ENCODE measurements around the gene APMAP.

Gene APMAP

GRCh38 chr20:24954151-24954550 lies 38.4 kb downstream of the APMAP start:
- DNase-seq (ENCODE audit: low spot score) = peak; percentile 46
- H3K4me3 ChIP-seq (ENCODE audit: severe bottlenecking) = no peak overlapping the region
- no peaks in the 10 kb centered on the region for H3K27me3 ChIP-seq (ENCODE audit: insufficient read depth, poor library complexity, severe bottlenecking)
- H3K27ac ChIP-seq (ENCODE audit: poor library complexity, severe bottlenecking) = no peak overlapping the region
- H3K9me3 ChIP-seq (ENCODE audit: severe bottlenecking) = no peaks in the 10 kb centered on the region
- no peaks in the 10 kb centered on the region; the same call in 1 of the 2 replicates for H3K36me3 ChIP-seq (ENCODE audit: low read depth)
- no peak for TF ChIP-seq CTCF (IDR thresholded peaks at IDR 0.05; ENCODE audit: poor library complexity, severe bottlenecking)
- no peaks in the 10 kb centered on the region for H3K4me1 ChIP-seq (ENCODE audit: insufficient read depth, poor library complexity, severe bottlenecking)
- ATAC-seq (ENCODE audit: low read depth) = no peak

- no peak for TF ChIP-seq CTCF (IDR thresholded peaks at IDR 0.05; ENCODE audit: poor library complexity, severe bottlenecking)
Observed at GRCh38 chr20:24953621-24954133, 38.9 kb downstream of the APMAP start.

GRCh38 chr20:24953209-24953575 lies 39.4 kb downstream of the APMAP start:
- Histone ChIP-seq H3K4me1 (ENCODE audit: insufficient read depth, poor library complexity, severe bottlenecking) (no peaks in the 10 kb centered on the region), H3K36me3 (ENCODE audit: low read depth) (no peaks in the 10 kb centered on the region), H3K27me3 (ENCODE audit: insufficient read depth, poor library complexity, severe bottlenecking) (no peaks in the 10 kb centered on the region), H3K9me3 (ENCODE audit: severe bottlenecking) (no peaks in the 10 kb centered on the region), H3K4me3 (ENCODE audit: severe bottlenecking) (no peak overlapping the region), H3K27ac (ENCODE audit: poor library complexity, severe bottlenecking) (no peak overlapping the region)
- no peak for ATAC-seq (ENCODE audit: low read depth)
- DNase-seq (ENCODE audit: low spot score) = no peak
- TF ChIP-seq CTCF (IDR thresholded peaks at IDR 0.05; ENCODE audit: poor library complexity, severe bottlenecking) = no peak

More at GRCh38 chr20:24953621-24954133, 38.9 kb downstream of the APMAP start:
- Histone ChIP-seq H3K27ac (ENCODE audit: poor library complexity, severe bottlenecking) (no peak overlapping the region), H3K9me3 (ENCODE audit: severe bottlenecking) (no peaks in the 10 kb centered on the region), H3K36me3 (ENCODE audit: low read depth) (no peaks in the 10 kb centered on the region), H3K4me3 (ENCODE audit: severe bottlenecking) (no peak overlapping the region), H3K4me1 (ENCODE audit: insufficient read depth, poor library complexity, severe bottlenecking) (no peaks in the 10 kb centered on the region), H3K27me3 (ENCODE audit: insufficient read depth, poor library complexity, severe bottlenecking) (no peaks in the 10 kb centered on the region)
- no peak for ATAC-seq (ENCODE audit: low read depth)
- DNase-seq (ENCODE audit: low spot score) = peak; percentile 47

GRCh38 chr20:24952376-24953208 lies 40.0 kb downstream of the APMAP start:
- H3K27ac ChIP-seq (ENCODE audit: poor library complexity, severe bottlenecking) = no peak overlapping the region
- no peaks in the 10 kb centered on the region for H3K4me1 ChIP-seq (ENCODE audit: insufficient read depth, poor library complexity, severe bottlenecking)
- peak; percentile 43 for DNase-seq (ENCODE audit: low spot score)
- ATAC-seq (ENCODE audit: low read depth) = peak; percentile 17; the same call in 1 of the 3 replicates
- no peaks in the 10 kb centered on the region for H3K27me3 ChIP-seq (ENCODE audit: insufficient read depth, poor library complexity, severe bottlenecking)
- no peak for TF ChIP-seq CTCF (IDR thresholded peaks at IDR 0.05; ENCODE audit: poor library complexity, severe bottlenecking)
- H3K36me3 ChIP-seq (ENCODE audit: low read depth) = no peaks in the 10 kb centered on the region
- no peaks in the 10 kb centered on the region for H3K9me3 ChIP-seq (ENCODE audit: severe bottlenecking)
- no peak overlapping the region for H3K4me3 ChIP-seq (ENCODE audit: severe bottlenecking)

All from RWPE2 (cell line).